Stimulated activated naive CD4-positive, alpha-beta T cell (primary cell): ENCODE data around the gene RPL27.
A peak's percentile ranks its signal among the peaks of the same experiment; 100 is the strongest.
"Not testable (repeated sequence)": the region's sequence is repeated elsewhere in the genome, so short reads cannot be mapped to it uniquely, and the experiment has no call there.

Experiments
- DNase-seq, 6 experiments: peaks; one replicate each; lab custom pipeline; 2025; lab: John Stamatoyannopoulos, UW

The RPL27 gene

DNA sequence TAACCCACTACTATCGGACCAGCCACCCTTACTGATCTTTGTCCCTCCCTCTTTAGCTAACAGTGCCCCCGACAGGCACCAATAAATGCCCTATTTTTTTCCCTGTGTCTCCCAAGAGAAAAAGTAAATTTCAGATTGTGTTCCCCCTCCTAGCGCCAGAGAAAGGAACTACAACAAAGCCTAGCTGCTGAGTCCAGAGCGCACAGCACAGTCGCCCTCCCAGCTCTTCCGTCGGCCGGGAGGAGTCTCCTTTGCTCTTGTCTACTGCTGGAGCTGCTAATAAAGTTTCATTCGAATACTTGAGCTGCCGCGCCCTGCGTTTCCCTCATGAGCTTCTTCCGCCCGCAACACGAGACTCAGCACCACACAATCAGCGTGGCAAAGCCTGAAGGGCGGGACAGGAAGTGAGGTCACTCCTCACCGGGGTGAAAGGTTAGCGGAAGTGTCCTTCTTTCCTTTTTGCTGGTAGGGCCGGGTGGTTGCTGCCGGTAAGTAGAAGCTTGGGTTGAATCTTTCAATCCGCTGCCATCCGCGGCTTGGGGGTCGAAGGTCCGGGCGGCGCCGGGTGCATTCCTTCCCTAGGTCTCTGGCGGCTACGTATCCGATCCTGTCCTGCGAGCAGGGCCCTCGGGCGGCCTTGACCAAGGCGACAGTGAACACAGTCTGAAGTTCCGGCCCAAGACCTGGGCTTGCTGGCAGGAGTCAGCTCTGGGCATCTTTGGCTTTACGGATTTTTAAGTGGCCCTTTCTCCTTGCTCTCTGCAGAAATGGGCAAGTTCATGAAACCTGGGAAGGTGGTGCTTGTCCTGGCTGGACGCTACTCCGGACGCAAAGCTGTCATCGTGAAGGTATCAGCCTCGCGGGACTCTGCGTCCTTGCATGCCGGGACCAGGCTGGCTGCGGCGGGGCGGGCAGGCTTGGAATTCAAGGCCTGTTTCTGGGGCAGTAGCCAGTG is at the start of gene RPL27:
Gene RPL27 (plus strand): TSS at position 436 of the 955 bp plus-strand sequence. CDS start 332 bp downstream, at position 768.
- DNase-seq, result peak; percentile 92 to 99 (median 98)

DNA sequence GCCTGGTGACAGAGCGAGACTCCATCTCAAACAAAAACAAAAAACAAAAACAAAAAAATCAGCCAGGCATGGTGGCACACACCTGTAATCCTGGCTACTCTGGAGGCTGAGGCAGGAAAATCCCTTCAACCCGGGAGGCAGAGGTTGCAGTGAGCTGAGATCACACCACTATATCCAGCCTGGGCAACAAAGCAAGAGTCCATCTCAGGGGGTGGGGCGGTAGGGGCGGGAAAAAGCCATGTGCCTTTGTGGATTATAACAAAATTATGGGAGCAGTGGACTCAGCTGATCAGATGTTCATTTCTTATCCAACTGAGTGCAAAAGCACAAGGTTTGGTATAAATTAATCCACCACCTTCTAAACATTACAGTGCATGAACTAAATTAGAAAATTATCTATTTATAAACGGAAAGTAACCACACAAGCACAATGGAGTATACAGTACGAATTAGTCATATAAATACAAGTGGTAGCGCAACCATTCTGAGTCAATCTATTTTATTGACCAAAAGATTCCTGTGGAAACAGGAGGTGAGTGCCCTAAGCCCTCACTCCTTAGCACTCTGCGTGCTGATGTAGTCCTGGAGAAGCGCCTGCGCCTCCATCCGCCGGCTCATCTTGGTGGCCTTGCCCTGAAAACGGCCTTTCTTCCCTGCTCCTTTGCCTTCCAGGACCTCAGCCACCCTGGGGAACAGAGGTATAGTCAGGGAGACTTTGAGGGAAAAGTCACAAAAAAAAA is 48.0 kb upstream of the RPL27 start:
- DNase-seq, result no peak

- no peak for DNase-seq
Measured at GRCh38 chr17:42953669-42954068, 44.5 kb upstream of the RPL27 start.

- DNase-seq, result peak; percentile 83 to 89 (median 88)
Measured at GRCh38 chr17:42964161-42964932, 33.9 kb upstream of the RPL27 start, which contains the start of gene AARSD1. Gene AARSD1 (minus strand): TSS chr17:42964454. CDS start chr17:42964440, 14 bp downstream.

DNA sequence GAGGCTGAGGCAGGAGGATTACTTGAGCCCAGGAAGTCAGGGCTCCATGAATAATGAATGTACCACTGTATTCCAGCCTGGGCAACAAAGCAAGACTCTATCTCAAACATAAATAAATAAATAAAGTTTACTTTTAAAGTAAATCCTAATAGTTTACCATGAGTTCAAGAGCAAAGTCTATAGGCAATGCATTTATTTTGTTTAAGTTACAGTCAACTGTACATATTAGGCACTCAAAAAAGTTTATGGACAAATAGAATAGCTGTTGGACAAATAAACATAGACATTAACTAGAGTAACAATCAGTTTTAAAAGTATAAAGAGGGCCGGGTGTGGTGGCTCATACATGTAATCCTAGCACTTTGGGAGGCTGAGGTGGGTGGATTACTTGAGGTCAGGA is 30.3 kb upstream of the RPL27 start:
- no peak for DNase-seq

DNA sequence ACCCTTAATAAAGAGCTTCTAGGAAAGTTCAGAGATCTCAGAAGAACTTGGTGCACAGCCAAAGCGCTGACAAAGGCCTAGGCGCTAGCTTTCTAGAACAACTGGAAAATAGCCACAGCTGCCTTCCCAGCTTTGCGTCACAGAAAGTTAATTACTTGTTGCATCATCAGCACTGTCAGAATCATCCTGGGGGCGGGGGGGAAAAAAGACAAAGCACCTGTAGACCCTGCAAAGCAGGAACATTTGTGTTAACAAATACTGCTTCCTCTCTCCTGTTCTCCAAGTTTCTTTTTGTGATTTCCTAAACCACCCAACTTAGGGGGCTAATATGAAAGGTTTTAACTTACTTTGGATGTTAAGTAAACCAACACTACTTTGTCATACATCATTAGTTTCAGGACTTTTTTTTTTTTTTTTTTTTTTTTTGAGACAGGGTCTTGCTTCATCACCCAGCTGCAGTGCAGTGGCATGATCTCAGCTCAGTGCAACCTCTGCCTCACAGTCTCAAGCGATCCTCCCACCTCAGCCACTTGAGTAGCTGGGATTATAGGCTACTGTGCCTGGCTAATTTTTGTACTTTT is 29.1 kb upstream of the RPL27 start:
- no peak for DNase-seq

DNA sequence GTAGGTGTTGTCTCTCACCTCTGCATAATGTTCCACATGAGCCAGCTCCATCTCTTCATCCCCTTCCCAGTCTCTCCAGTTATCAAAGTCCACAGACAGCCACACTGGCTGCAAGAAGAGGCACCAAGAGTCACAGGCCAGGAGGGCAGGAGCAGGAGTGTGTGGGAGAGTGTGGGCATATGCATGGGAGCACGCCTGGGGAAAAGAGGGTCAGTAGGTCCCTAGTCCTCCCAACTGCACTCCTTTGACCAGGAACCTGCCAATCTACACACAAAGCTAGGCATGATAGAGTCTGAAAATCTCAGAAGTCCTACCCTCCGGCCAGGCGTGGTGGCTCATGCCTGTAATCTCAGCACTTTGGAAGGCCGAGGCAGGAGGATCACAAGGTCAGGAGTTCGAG is 26.6 kb upstream of the RPL27 start:
- DNase-seq, result no peak

DNA sequence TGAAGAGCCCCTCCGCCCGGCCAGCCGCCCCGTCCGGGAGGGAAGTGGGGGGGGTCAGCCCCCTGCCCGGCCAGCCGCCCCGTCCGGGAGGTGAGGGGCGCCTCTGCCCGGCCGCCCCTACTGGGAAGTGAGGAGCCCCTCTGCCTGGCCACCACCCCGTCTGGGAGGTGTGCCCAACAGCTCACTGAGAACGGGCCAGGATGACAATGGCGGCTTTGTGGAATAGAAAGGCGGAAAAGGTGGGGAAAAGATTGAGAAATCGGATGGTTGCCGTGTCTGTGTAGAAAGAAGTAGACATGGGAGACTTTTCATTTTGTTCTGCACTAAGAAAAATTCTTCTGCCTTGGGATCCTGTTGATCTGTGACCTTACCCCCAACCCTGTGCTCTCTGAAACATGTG is 24.9 kb upstream of the RPL27 start:
- not testable (repeated sequence) for DNase-seq

DNA sequence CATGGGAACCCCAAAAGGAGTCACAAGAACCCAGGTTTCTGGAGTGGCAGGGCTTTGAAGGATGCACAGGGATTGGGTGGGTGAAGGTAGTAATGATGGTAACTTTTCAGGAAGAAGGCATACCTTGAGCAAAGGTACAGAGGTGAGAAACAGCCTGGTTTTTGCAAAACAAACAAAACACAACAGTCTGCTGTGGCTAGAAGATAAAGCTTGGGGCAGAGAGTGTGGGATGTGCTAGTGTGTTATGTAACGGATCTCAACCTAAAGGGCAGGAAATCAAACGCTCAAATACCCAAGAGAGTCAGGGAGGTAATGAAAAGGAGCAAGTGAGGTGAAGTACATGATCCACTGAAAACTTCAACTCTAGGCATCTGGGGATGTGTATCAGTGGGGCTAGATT is 23.0 kb upstream of the RPL27 start:
- DNase-seq, result no peak

DNA sequence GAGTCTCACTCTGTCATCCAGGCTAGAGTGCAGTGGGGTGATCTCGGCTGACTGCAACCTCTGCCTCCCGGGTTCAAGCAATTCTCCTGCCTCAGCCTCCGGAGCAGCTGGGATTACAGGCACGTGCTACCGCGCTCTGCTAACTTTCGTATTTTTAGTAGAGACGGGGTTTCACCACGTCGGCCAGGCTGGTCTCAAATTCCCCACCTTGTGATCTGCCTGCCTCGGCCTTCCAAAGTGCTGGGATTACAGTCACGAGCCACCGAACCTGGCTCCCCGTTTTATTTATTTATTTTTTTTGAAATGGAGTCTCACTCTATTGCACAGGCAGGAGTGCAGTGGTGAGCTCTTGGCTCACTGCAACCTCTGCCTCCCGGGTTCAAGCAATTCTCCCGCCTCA is 22.5 kb upstream of the RPL27 start:
- not testable (repeated sequence) for DNase-seq

- peak in 1 of 6 experiments; percentile 36 for DNase-seq
Measured at GRCh38 chr17:42979511-42980273, 18.5 kb upstream of the RPL27 start, which contains the start of gene PTGES3L. Gene PTGES3L (minus strand): TSS chr17:42980080. CDS start chr17:42980053, 27 bp downstream.

DNA sequence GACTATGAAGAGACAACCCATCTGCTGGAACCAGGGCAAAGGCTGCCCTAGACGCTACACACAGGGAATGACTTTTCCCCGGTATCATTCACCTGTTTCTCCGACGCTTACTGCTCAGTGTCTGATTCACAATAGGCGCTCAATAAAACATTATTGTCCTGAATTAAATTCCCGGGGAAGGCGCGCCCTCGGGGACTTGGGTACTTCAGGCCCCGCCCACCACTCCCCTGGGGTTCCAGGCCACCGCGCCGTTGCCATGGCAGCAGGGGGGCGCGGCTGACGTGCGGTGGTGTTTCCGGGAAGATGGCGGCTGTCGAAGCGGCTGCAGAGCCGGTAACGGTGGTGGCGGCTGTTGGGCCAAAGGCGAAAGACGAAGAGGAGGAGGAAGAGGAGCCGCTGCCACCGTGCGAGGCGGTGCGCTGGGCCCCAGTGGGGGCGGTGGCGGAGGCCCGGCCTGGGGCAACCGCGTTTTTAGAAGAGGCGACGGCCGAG is 17.9 kb upstream of the RPL27 start, which contains the start of gene RUNDC1:
Gene RUNDC1 (plus strand): TSS at position 292 of the 492 bp plus-strand sequence. CDS start 12 bp downstream, at position 304.
- DNase-seq, result peak; percentile 76 to 89 (median 85)

GRCh38 chr17:42980766-42981397 is 17.3 kb upstream of the RPL27 start:
- DNase-seq, result peak in 5 of 6 experiments; percentile 40 to 64 (median 47)

- no peak for DNase-seq
Measured at GRCh38 chr17:42982266-42982665, 16.0 kb upstream of the RPL27 start.

DNA sequence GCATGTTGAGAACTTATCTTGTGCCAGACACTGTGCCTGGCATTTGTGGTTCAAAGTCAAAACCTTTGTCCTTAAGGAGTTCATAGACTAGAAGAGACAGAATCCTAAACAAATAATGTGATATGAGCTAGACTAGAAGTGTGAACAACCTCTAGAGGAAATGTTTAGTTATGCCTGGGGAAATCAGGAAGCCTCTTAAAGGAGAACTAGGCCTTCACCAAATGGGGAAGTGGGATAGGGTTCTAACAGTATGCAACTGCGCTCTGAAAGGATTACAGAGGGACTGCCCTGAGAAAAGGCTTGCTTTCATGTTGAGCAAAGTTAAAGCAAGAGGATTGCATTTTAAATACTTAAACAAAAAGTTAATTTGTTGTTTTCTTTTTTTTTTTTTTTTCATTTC is 13.0 kb upstream of the RPL27 start:
- no peak for DNase-seq

DNA sequence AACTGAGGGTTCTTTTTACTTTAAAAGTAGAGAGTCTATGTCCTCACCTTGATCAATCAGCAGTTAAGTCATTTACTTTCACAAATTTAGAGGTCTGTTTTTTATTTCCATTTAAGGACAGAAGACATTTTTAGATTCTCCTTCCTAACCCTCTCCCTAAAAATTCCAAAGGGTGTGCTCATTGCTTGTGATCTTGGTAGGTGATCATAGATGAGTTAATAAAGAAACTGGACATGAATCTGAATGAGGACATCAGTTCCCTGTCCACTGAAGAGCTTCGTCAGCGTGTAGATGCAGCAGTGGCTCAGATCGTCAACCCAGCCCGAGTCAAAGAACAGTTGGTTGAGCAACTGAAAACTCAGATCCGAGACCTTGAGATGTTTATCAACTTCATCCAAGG is 9.1 kb upstream of the RPL27 start:
- DNase-seq, result no peak

DNA sequence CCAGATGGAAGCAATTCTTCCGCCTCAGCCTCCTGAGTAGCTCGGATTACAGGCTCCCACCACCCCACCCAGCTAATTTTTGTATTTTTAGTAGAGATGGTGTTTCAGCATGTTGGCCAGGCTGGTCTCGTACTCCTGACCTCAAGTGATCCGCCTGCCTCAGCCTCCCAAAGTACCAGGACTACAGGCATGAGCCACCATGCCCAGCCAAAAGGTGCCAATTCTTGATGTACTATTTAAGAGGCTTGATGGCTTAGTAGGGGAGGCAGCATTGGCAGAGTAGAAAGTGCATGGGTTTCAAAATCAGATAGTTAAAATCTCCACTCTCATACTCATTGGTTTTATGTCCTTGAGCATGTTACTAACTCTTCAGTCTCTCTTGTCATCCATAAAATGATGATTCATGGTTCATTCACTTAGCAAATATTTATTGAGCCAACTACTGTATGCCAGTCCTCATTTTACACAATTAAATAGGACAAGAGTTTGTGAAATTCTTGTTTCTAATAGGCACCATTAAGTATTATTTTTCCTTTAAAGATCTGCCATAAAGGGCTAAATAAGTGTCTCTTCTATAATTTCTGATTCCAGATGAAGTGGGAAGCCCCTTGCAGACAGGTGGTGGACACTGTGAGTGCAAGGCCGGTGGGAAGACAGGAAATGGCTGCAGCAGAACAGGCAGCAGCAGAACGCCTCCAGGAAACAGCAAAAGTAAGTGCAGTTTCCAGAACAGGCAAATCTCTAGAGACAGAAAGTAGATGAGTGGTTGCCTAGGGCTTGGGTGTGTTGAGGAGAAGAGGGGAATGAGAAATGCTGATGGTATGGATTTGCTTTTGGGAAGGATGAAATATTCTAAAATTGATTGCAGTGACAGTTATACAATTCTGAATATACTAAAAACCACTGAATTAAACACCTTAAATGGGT is 8.2 kb upstream of the RPL27 start:
- DNase-seq, result no peak

DNA sequence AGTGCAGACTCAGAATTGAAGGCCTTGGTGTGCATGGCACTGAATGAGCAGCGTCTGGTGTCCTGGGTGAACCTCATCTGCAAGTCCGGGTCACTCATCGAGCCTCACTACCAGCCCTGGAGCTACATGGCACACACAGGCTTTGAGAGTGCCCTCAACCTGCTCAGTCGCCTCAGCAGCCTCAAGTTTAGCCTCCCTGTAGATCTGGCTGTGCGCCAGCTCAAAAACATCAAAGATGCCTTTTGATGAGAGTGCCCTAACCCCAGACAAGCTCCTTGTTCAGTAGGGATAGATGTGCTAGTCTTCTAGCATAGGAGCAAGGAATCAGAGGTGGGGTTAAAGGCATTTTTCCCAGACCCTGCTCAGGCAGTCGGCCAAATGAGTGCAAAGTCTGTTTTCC is 6.7 kb upstream of the RPL27 start:
- DNase-seq, result no peak

DNA sequence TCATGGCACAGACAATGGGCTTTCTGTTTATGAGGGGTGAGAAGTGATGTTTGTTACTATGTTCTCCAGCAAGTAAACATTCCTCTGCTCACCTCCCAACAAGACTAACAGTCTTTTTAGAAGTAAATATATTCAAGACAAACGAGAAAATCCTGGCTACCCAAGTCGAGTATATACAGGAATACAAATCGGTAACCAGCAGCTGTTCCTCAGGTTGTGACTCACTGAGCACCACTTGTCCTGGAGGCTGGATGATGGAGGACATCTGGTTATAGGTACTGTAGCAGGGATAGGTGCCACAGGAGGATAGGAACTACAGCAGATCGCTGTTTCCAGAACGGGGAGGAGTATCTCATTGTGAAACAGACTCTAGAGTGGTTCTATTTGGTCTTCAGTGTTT is 5.3 kb upstream of the RPL27 start:
- no peak for DNase-seq
